ENCODE results near the gene HMSD.
"Not testable (repeated sequence)": the region's sequence is repeated elsewhere in the genome, so short reads cannot be mapped to it uniquely, and the experiment has no call there.

HMSD gene

GRCh38 chr18:63936156-63936931, 12.8 kb upstream of the HMSD start:
- H3K9me3 ChIP-seq (ENCODE audit: control extremely low read depth in 1 of 5, control insufficient read depth in 4 of 5, insufficient read depth in 2 of 5, low read depth in 1 of 5, low read length in 4 of 5), result no peaks in the 10 kb centered on the region
- under 1% methylated on average over 36 of the region's 54 CpGs for WGBS (ENCODE audit: insufficient coverage)
- no peaks in the 10 kb centered on the region for H3K36me3 ChIP-seq (ENCODE audit: control insufficient read depth in 4 of 4, insufficient read depth in 4 of 4, low read length in 3 of 4)
- H3K27ac ChIP-seq (ENCODE audit: insufficient read depth in 1 of 2, low read depth in 1 of 2, low read length in 2 of 2, poor library complexity in 1 of 2, severe bottlenecking in 2 of 2), result no peak overlapping the region
- peak overlapping the region; percentile 39 to 80 (median 67) for H3K4me3 ChIP-seq (ENCODE audit: control insufficient read depth in 1 of 7, extremely low read depth in 1 of 7, insufficient read depth in 4 of 7, low read depth in 2 of 7, low read length in 6 of 7)
- H3K27me3 ChIP-seq (replicated peaks in 2 of 5; ENCODE audit: control insufficient read depth in 4 of 5, insufficient read depth in 5 of 5, low read length in 4 of 5), result peaks cover 0 to 5% (median 0%) of the 10 kb centered on the region in 5 experiments
- CTCF ChIA-PET, result interaction anchor here (0.6 to 4.4 kb wide), 27 partner anchors 10 to 426 kb away, joined by 3 to 42 read pairs (median 5); partner anchors contain the start of genes SERPINB10, SERPINB2 and SERPINB8
- POLR2A ChIA-PET, result no interaction called here
- H3K4me1 ChIP-seq (ENCODE audit: control extremely low read depth in 1 of 4, control insufficient read depth in 4 of 4, insufficient read depth in 4 of 4, low read length in 3 of 4), result peaks cover 6 to 15% (median 14%) of the 10 kb centered on the region in 4 experiments
- DNase-seq, result peak; percentile 78 to 88 (median 86)

DNA sequence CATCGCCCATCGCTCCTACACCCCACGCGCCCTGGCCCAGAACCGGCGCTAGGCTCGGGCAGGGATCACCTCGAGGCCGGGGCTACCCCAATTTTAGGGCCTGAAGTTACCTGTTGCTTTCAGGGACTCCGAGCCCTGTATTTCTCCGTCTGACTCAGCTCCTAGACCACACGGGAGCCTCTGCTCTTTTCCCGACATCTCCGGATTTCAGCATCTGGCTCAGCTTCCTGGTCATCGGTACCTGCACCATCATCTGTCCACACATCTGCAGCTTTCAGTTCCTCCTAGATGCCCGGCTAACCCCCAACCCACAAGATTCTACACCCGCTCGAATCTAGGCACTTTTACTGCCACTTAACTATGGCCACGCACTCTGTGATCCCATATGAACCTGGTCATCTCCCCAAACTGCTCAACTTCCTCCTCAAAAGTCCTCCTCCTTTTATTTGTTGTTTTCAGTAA, 12.1 kb upstream of the HMSD start:
- WGBS (ENCODE audit: insufficient coverage), result 42% methylated on average over 19 of the region's 19 CpGs

DNA sequence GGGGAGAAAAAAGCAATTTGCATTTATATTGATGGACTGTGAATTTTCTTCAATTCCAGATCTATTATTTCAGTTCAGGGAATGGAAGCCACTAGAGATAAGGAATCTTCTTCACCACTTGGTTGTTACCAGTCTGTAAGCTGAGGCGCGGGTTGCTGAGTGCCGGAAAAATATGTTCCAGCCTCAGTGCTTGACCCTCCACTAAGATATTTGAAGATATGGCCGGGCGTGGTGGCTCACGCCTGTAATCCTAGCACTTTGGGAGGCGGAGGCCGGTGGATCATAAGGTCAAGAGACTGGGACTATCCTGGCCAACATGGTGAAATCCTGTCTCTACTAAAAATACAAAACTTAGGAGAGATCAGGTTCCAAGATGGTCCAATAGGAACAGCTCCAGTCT, 9.1 kb upstream of the HMSD start:
- ChIA-PET CTCF (no interaction called here), POLR2A (no interaction called here)
- no peaks in the 10 kb centered on the region for H3K36me3 ChIP-seq (ENCODE audit: control insufficient read depth in 4 of 4, insufficient read depth in 4 of 4, low read length in 3 of 4)
- WGBS (ENCODE audit: insufficient coverage), result 96% methylated on average over 8 of the region's 8 CpGs
- no peak overlapping the region for H3K27ac ChIP-seq (ENCODE audit: insufficient read depth in 1 of 2, low read depth in 1 of 2, low read length in 2 of 2, poor library complexity in 1 of 2, severe bottlenecking in 2 of 2)
- no peak overlapping the region for H3K4me3 ChIP-seq (ENCODE audit: control insufficient read depth in 1 of 7, extremely low read depth in 1 of 7, insufficient read depth in 4 of 7, low read depth in 2 of 7, low read length in 6 of 7)
- no peaks in the 10 kb centered on the region for H3K9me3 ChIP-seq (ENCODE audit: control extremely low read depth in 1 of 5, control insufficient read depth in 4 of 5, insufficient read depth in 2 of 5, low read depth in 1 of 5, low read length in 4 of 5)
- DNase-seq, result no peak
- H3K4me1 ChIP-seq (ENCODE audit: control extremely low read depth in 1 of 4, control insufficient read depth in 4 of 4, insufficient read depth in 4 of 4, low read length in 3 of 4), result peaks cover 6 to 15% (median 14%) of the 10 kb centered on the region in 4 experiments
- H3K27me3 ChIP-seq (replicated peaks in 2 of 5; ENCODE audit: control insufficient read depth in 4 of 5, insufficient read depth in 5 of 5, low read length in 4 of 5), result peaks cover 0 to 5% (median 0%) of the 10 kb centered on the region in 5 experiments

More for the DNA sequence above, 12.1 kb upstream of the HMSD start:
- POLR2A ChIA-PET, result no interaction called here
- Histone ChIP-seq H3K27ac (ENCODE audit: insufficient read depth in 1 of 2, low read depth in 1 of 2, low read length in 2 of 2, poor library complexity in 1 of 2, severe bottlenecking in 2 of 2) (no peak overlapping the region), H3K27me3 (replicated peaks in 2 of 5; ENCODE audit: control insufficient read depth in 4 of 5, insufficient read depth in 5 of 5, low read length in 4 of 5) (peaks cover 0 to 5% (median 0%) of the 10 kb centered on the region in 5 experiments), H3K36me3 (ENCODE audit: control insufficient read depth in 4 of 4, insufficient read depth in 4 of 4, low read length in 3 of 4) (no peaks in the 10 kb centered on the region), H3K4me3 (ENCODE audit: control insufficient read depth in 1 of 7, extremely low read depth in 1 of 7, insufficient read depth in 4 of 7, low read depth in 2 of 7, low read length in 6 of 7) (peak overlapping the region in 6 of 7 experiments; percentile 30 to 80 (median 68)), H3K9me3 (ENCODE audit: control extremely low read depth in 1 of 5, control insufficient read depth in 4 of 5, insufficient read depth in 2 of 5, low read depth in 1 of 5, low read length in 4 of 5) (no peaks in the 10 kb centered on the region), H3K4me1 (ENCODE audit: control extremely low read depth in 1 of 4, control insufficient read depth in 4 of 4, insufficient read depth in 4 of 4, low read length in 3 of 4) (peaks cover 6 to 15% (median 14%) of the 10 kb centered on the region in 4 experiments)
- DNase-seq, result no peak
- CTCF ChIA-PET, result interaction anchor here (0.6 to 4.4 kb wide), 18 partner anchors 9 to 426 kb away, joined by 3 to 42 read pairs (median 6); partner anchors contain the start of genes SERPINB10, SERPINB2 and SERPINB8

- H3K4me3 ChIP-seq (ENCODE audit: control insufficient read depth in 1 of 7, extremely low read depth in 1 of 7, insufficient read depth in 4 of 7, low read depth in 2 of 7, low read length in 6 of 7); DNase-seq; H3K27ac ChIP-seq (ENCODE audit: insufficient read depth in 1 of 2, low read depth in 1 of 2, low read length in 2 of 2, poor library complexity in 1 of 2, severe bottlenecking in 2 of 2); POLR2A ChIA-PET; H3K9me3 ChIP-seq (ENCODE audit: control extremely low read depth in 1 of 5, control insufficient read depth in 4 of 5, insufficient read depth in 2 of 5, low read depth in 1 of 5, low read length in 4 of 5); H3K36me3 ChIP-seq (ENCODE audit: control insufficient read depth in 4 of 4, insufficient read depth in 4 of 4, low read length in 3 of 4); H3K27me3 ChIP-seq (replicated peaks in 2 of 5; ENCODE audit: control insufficient read depth in 4 of 5, insufficient read depth in 5 of 5, low read length in 4 of 5); CTCF ChIA-PET: not testable (repeated sequence)
- whole genome bisulfite sequencing (ENCODE audit: insufficient coverage), result 83% methylated on average over 17 of the region's 17 CpGs
- peaks cover 4 to 15% (median 14%) of the 10 kb centered on the region in 4 experiments for H3K4me1 ChIP-seq (ENCODE audit: control extremely low read depth in 1 of 4, control insufficient read depth in 4 of 4, insufficient read depth in 4 of 4, low read length in 3 of 4)
Observed at GRCh38 chr18:63940543-63941050, 8.5 kb upstream of the HMSD start.

GRCh38 chr18:63947051-63947790, 1.9 kb upstream of the HMSD start:
- Histone ChIP-seq H3K4me3 (ENCODE audit: control insufficient read depth in 1 of 7, extremely low read depth in 1 of 7, insufficient read depth in 4 of 7, low read depth in 2 of 7, low read length in 6 of 7) (no peak overlapping the region), H3K27me3 (replicated peaks in 2 of 5; ENCODE audit: control insufficient read depth in 4 of 5, insufficient read depth in 5 of 5, low read length in 4 of 5) (peaks cover 0 to 10% (median 0%) of the 10 kb centered on the region in 5 experiments), H3K9me3 (ENCODE audit: control extremely low read depth in 1 of 5, control insufficient read depth in 4 of 5, insufficient read depth in 2 of 5, low read depth in 1 of 5, low read length in 4 of 5) (no peaks in the 10 kb centered on the region), H3K36me3 (ENCODE audit: control insufficient read depth in 4 of 4, insufficient read depth in 4 of 4, low read length in 3 of 4) (no peaks in the 10 kb centered on the region), H3K4me1 (ENCODE audit: control extremely low read depth in 1 of 4, control insufficient read depth in 4 of 4, insufficient read depth in 4 of 4, low read length in 3 of 4) (peaks cover 0 to 3% (median 1%) of the 10 kb centered on the region in 4 experiments), H3K27ac (ENCODE audit: insufficient read depth in 1 of 2, low read depth in 1 of 2, low read length in 2 of 2, poor library complexity in 1 of 2, severe bottlenecking in 2 of 2) (no peak overlapping the region)
- POLR2A ChIA-PET, result no interaction called here
- no peak for DNase-seq
- no CpG with 5 or more reads among the region's 3 CpGs for WGBS (ENCODE audit: insufficient coverage)
- CTCF ChIA-PET, result interaction anchor here (1.0 to 3.2 kb wide), 2 partner anchors 11 to 16 kb away, joined by 3 to 7 read pairs; no protein-coding TSS in a partner anchor

- H3K9me3 ChIP-seq (ENCODE audit: control extremely low read depth in 1 of 5, control insufficient read depth in 4 of 5, insufficient read depth in 2 of 5, low read depth in 1 of 5, low read length in 4 of 5), result no peaks in the 10 kb centered on the region
- peaks cover 0 to 5% (median 2%) of the 10 kb centered on the region in 4 experiments for H3K4me1 ChIP-seq (ENCODE audit: control extremely low read depth in 1 of 4, control insufficient read depth in 4 of 4, insufficient read depth in 4 of 4, low read length in 3 of 4)
- H3K36me3 ChIP-seq (ENCODE audit: control insufficient read depth in 4 of 4, insufficient read depth in 4 of 4, low read length in 3 of 4), result no peaks in the 10 kb centered on the region
- DNase-seq, result peak in 1 of 3 donors; percentile 27
- CTCF ChIA-PET, result interaction anchor here (0.9 kb wide), 2 partner anchors 12 to 16 kb away, joined by 3 read pairs; no protein-coding TSS in a partner anchor
- H3K4me3 ChIP-seq (ENCODE audit: control insufficient read depth in 1 of 7, extremely low read depth in 1 of 7, insufficient read depth in 4 of 7, low read depth in 2 of 7, low read length in 6 of 7), result no peak overlapping the region
- POLR2A ChIA-PET, result no interaction called here
- peaks cover 0 to 10% (median 0%) of the 10 kb centered on the region in 5 experiments for H3K27me3 ChIP-seq (replicated peaks in 2 of 5; ENCODE audit: control insufficient read depth in 4 of 5, insufficient read depth in 5 of 5, low read length in 4 of 5)
- no peak overlapping the region for H3K27ac ChIP-seq (ENCODE audit: insufficient read depth in 1 of 2, low read depth in 1 of 2, low read length in 2 of 2, poor library complexity in 1 of 2, severe bottlenecking in 2 of 2)
- WGBS (ENCODE audit: insufficient coverage), result 88% methylated on average over 2 of the region's 4 CpGs
Observed at GRCh38 chr18:63951302-63951705, 2.2 kb downstream of the HMSD start.
